B cell (primary cell): ENCODE data around the gene ARL14EPL. TPM values are rescaled to one million over a fixed set of nuclear protein-coding genes. Genes with fewer than 3 reads are reported as not detected.

Source experiments
- ATAC-seq: fragments of 200-7000 bp; cut with Tn5 transposase; one replicate; pipeline ENCODE4 v1.10.0; 2021; ENCODE audit warnings: low read depth, mild to moderate bottlenecking, moderate number of reproducible peaks, moderate library complexity
- CTCF ChIA-PET: fragments of 350-600 bp; sonication (Branson Sonifier 250); formaldehyde crosslinking; loops from one replicate; lab custom pipeline; 2021; ENCODE audit warnings: antibody characterized with exemption, inconsistent platforms; lab: Charles Lee
- POLR2A ChIA-PET: fragments of 350-600 bp; sonication (Branson Sonifier 250); formaldehyde crosslinking; loops from one replicate; lab custom pipeline; 2021; ENCODE audit warnings: antibody characterized with exemption; lab: Charles Lee
- DNase-seq: peaks from one replicate; pipeline ENCODE4 v3.0.0; 2013
- H2AFZ ChIP-seq: 2 replicates; pipeline ENCODE4 v1.6.1; 2012; ENCODE audit warnings: mild to moderate bottlenecking, low read depth, low read length; ENCODE audit not compliant: insufficient read depth, poor library complexity, severe bottlenecking
- H3K27ac ChIP-seq, 2 donors: 1 replicate in 1 of 2; 2 replicates in 1 of 2; pipeline ENCODE4 v1.5.1; 2012 to 2013; ENCODE audit warnings: low read length in 2 of 2, mild to moderate bottlenecking in 2 of 2, moderate library complexity in 1 of 2
- H3K27me3 ChIP-seq, 4 experiments: fragments of 200-600 bp in 1 of 4; sonication (generic) in 1 of 4; replicated peaks in 1 of 4; 1 replicate in 2 of 4; 2 replicates in 2 of 4; pipeline versions ENCODE4 v1.6.1 to v1.7.0; 2013 to 2016; ENCODE audit warnings: low read length in 3 of 4, mild to moderate bottlenecking in 2 of 4, mixed read lengths in 1 of 4, moderate library complexity in 1 of 4; ENCODE audit not compliant: insufficient read depth in 4 of 4, control insufficient read depth in 3 of 4; ENCODE audit errors: control extremely low read depth in 1 of 4
- H3K36me3 ChIP-seq, 2 experiments: replicated peaks in 1 of 2; 1 replicate in 1 of 2; 2 replicates in 1 of 2; pipeline versions ENCODE4 v1.6.1 to v1.7.1; 2013; ENCODE audit warnings: low read length in 1 of 2; ENCODE audit not compliant: insufficient read depth in 2 of 2, control insufficient read depth in 1 of 2; ENCODE audit errors: control extremely low read depth in 1 of 2, extremely low read depth in 1 of 2
- H3K4me1 ChIP-seq, 2 donors: fragments of 200-600 bp in 1 of 2; sonication (generic) in 1 of 2; 1 replicate in 1 of 2; 2 replicates in 1 of 2; pipeline versions ENCODE4 v1.5.1 to v1.6.1; 2013 to 2017; ENCODE audit warnings: low read length in 2 of 2; ENCODE audit not compliant: control insufficient read depth in 2 of 2, insufficient read depth in 2 of 2
- H3K4me2 ChIP-seq: replicated peaks from 2 replicates; pipeline ENCODE3; 2012; ENCODE audit warnings: mild to moderate bottlenecking, low read depth, low read length; ENCODE audit not compliant: poor library complexity, severe bottlenecking
- H3K4me3 ChIP-seq, 5 experiments: fragments of 200-600 bp in 1 of 5; sonication (generic) in 1 of 5; 1 replicate in 3 of 5; 2 replicates in 2 of 5; pipeline versions ENCODE4 v1.5.1 to v1.7.0; 2011 to 2016; ENCODE audit warnings: low read length in 4 of 5, mild to moderate bottlenecking in 4 of 5, low read depth in 2 of 5, control low read depth in 1 of 5, moderate library complexity in 1 of 5; ENCODE audit not compliant: insufficient read depth in 1 of 5; ENCODE audit errors: control extremely low read depth in 1 of 5, extremely low read depth in 1 of 5
- H3K79me2 ChIP-seq: fragments of 200-600 bp; sonication (generic); one replicate; pipeline ENCODE4 v1.6.0; 2016; ENCODE audit warnings: low read length; ENCODE audit not compliant: control insufficient read depth, insufficient read depth
- H3K9ac ChIP-seq: fragments of 200-600 bp; sonication (generic); 2 replicates; pipeline ENCODE4 v1.6.1; 2017; ENCODE audit warnings: mild to moderate bottlenecking, low read length, moderate library complexity
- H3K9me3 ChIP-seq, 3 donors: one replicate each; pipeline versions ENCODE4 v1.6.1 to v1.7.1; 2013; ENCODE audit warnings: low read length in 2 of 3; ENCODE audit not compliant: control insufficient read depth in 2 of 3, insufficient read depth in 1 of 3; ENCODE audit errors: control extremely low read depth in 1 of 3
- H4K20me1 ChIP-seq: 2 replicates; pipeline ENCODE4 v1.6.0; 2012; ENCODE audit warnings: mild to moderate bottlenecking, low read length; ENCODE audit not compliant: insufficient read depth, control insufficient read depth, poor library complexity, severe bottlenecking
- H3K27ac Mint-ChIP-seq: one replicate; pipeline ENCODE4 v1.8.0; 2021; ENCODE audit warnings: mixed read lengths
- H3K27me3 Mint-ChIP-seq: one replicate; pipeline ENCODE4 v1.8.0; 2021; ENCODE audit warnings: mixed read lengths
- H3K4me1 Mint-ChIP-seq: one replicate; pipeline ENCODE4 v1.8.0; 2021; ENCODE audit warnings: mixed read lengths
- H3K4me3 Mint-ChIP-seq: one replicate; pipeline ENCODE4 v1.8.0; 2021; ENCODE audit warnings: mixed read lengths
- H3K9me3 Mint-ChIP-seq: one replicate; pipeline ENCODE4 v1.8.0; 2022; ENCODE audit warnings: mixed read lengths; ENCODE audit not compliant: insufficient read depth
- CTCF ChIP-seq: fragments of 200-600 bp; IDR thresholded peaks from one replicate; pipeline ENCODE4 v1.8.0; 2022; ENCODE audit warnings: antibody characterized with exemption, mild to moderate bottlenecking
- EZH2 ChIP-seq: IDR thresholded peaks from 2 replicates; pipeline ENCODE4 v1.6.1; 2012; ENCODE audit warnings: borderline replicate concordance, low read depth, mild to moderate bottlenecking, moderate library complexity, low read length; ENCODE audit not compliant: insufficient read depth, poor library complexity, severe bottlenecking
- WGBS: methylation state at CpG from one replicate; pipeline ENCODE4 v1.1.5; 2013; ENCODE audit warnings: missing lambda C conversion rate; ENCODE audit not compliant: insufficient coverage; 5-methylcytosine and 5-hydroxymethylcytosine counted together
- intact Hi-C: fragments of 100-400 bp; cut with micrococcal nuclease; formaldehyde crosslinking; loops from one replicate; pipeline ENCODE4 v1.10.0; 2022
- polyA plus RNA-seq: library from polyadenylated mRNA; depleted of rRNA; stranded (reverse); fragments of >200 nt; gene quantifications from 2 replicates; pipeline ENCODE4 v1.2.3, GENCODE V29; 2012
- total RNA-seq, 2 donors: library from RNA; stranded (reverse); fragments of 120-200 nt in 1 of 2; gene quantifications; 1 replicate in 1 of 2; 2 replicates in 1 of 2; pipeline versions ENCODE4 v1.2.3 to v1.2.4, GENCODE V29; 2013 to 2022

Gene ARL14EPL
- total and polyA plus RNA-seq, 2 donors (not counting 1 experiment from before 2014, with no cell fraction given): 0.19 TPM; not detected in 1

- WGBS: 95% methylated on average over 5 of the region's 5 CpGs
- CTCF ChIA-PET: interaction anchor here (1.4 kb wide), 1 partner anchor 10 kb away, joined by 5 read pairs; no protein-coding TSS in a partner anchor
- Histone ChIP-seq H3K4me3 (no peak overlapping the region), H4K20me1 (no peaks in the 10 kb centered on the region), H3K36me3 (no peaks in the 10 kb centered on the region), H2AFZ (no peak overlapping the region), H3K9me3 (no peaks in the 10 kb centered on the region), H3K9ac (no peak overlapping the region), H3K27me3 (no peaks in the 10 kb centered on the region), H3K27ac (no peak overlapping the region), H3K79me2 (peaks cover 28% of the 10 kb centered on the region), H3K4me2 (no peak overlapping the region), H3K4me1 (peaks cover 24% of the 10 kb centered on the region in 2 donors)
- TF ChIP-seq EZH2 (no peak), CTCF (no peak)
- Mint-ChIP-seq H3K4me3 (no peak overlapping the region), H3K27me3 (no peaks in the 10 kb centered on the region), H3K9me3 (no peaks in the 10 kb centered on the region), H3K27ac (peak overlapping the region; percentile 12), H3K4me1 (peaks cover 42% of the 10 kb centered on the region)
- intact Hi-C loops: loop anchor here (5.0 kb wide), 2 partner anchors 41 to 59 kb away; no protein-coding TSS in a partner anchor
- POLR2A ChIA-PET: no interaction called here
- ATAC-seq (no peak), DNase-seq (no peak)
Measured at GRCh38 chr5:116078199-116078598, 45.9 kb downstream of the ARL14EPL start.

- ChIA-PET CTCF (interaction anchor here (1.2 to 2.2 kb wide), 2 partner anchors 11 to 16 kb away, joined by 5 read pairs; no protein-coding TSS in a partner anchor), POLR2A (interaction anchor here (0.7 to 0.9 kb wide), 3 partner anchors 273 to 540 kb away, joined by 3 to 6 read pairs (median 3); partner anchors contain the start of gene FEM1C)
- H3K9me3 Mint-ChIP-seq: no peaks in the 10 kb centered on the region
- H3K79me2 ChIP-seq: peaks cover 43% of the 10 kb centered on the region
- 4% methylated on average over 8 of the region's 11 CpGs for WGBS
- peak overlapping the region; percentile 96 for H3K27ac ChIP-seq
- peak overlapping the region; percentile 68 for H2AFZ ChIP-seq
- peaks cover 39% of the 10 kb centered on the region for H3K4me1 Mint-ChIP-seq
- ATAC-seq (peak; percentile 4), DNase-seq (peak; percentile 43)
- H3K4me3 ChIP-seq: peak overlapping the region; percentile 35 to 85 (median 73)
- TF ChIP-seq CTCF (no peak), EZH2 (no peak)
- peaks cover 3 to 8% of the 10 kb centered on the region in 2 experiments for H3K36me3 ChIP-seq
- peaks cover 16 to 19% of the 10 kb centered on the region in 2 donors for H3K4me1 ChIP-seq
- H3K4me2 ChIP-seq: peak overlapping the region; percentile 83
- no peaks in the 10 kb centered on the region for H3K27me3 Mint-ChIP-seq
- no peaks in the 10 kb centered on the region for H3K9me3 ChIP-seq
- no peaks in the 10 kb centered on the region for H4K20me1 ChIP-seq
- H3K27me3 ChIP-seq: no peaks in the 10 kb centered on the region
- H3K27ac Mint-ChIP-seq: peak overlapping the region; percentile 88
- peak overlapping the region; percentile 96 for H3K4me3 Mint-ChIP-seq
- intact Hi-C loops: loop anchor here (1.0 to 2.0 kb wide), 2 partner anchors 8 to 539 kb away; partner anchors contain the start of gene FEM1C
- peak overlapping the region; percentile 82 for H3K9ac ChIP-seq
Measured at GRCh38 chr5:116084287-116084691, 52.0 kb downstream of the ARL14EPL start.
